ENCODE data around the gene BABAM2.

GRCh38 chr2:28351621-28352020, 461.1 kb downstream of the BABAM2 start:
- TF ChIP-seq POLR2A (IDR thresholded peaks at IDR 0.05) (no peak), EP300 (IDR thresholded peaks at IDR 0.05) (no peak), CTCF (IDR thresholded peaks at IDR 0.05) (no peak), POLR2AphosphoS5 (IDR thresholded peaks at IDR 0.05) (no peak)
